SU-DHL-6 (cell line): ENCODE data around the gene MBP.

ENCODE experiments used
- CTCF ChIP-seq: fragments of 200-600 bp; sonication (generic); IDR thresholded peaks from one replicate; pipeline ENCODE4 v1.5.1; 2017; ENCODE audit warnings: antibody characterized with exemption, mild to moderate bottlenecking, low read length, moderate library complexity; ENCODE audit not compliant: insufficient read depth, poor library complexity, severe bottlenecking
- EZH2phosphoT487 ChIP-seq: fragments of 200-600 bp; sonication (generic), shearing (Covaris generic); conservative IDR thresholded peaks from 2 replicates; pipeline ENCODE4 v1.6.1; 2018; ENCODE audit warnings: mild to moderate bottlenecking, antibody characterized with exemption, low read length, moderate library complexity, mixed read lengths

GRCh38 chr18:77067291-77068061 is 65.1 kb downstream of the MBP start:
- peak; percentile 24 for TF ChIP-seq CTCF
- TF ChIP-seq EZH2phosphoT487 = no peak
